Measurements from ENCODE around the gene SOCS3.
"Not testable (repeated sequence)": the region's sequence is repeated elsewhere in the genome, so short reads cannot be mapped to it uniquely, and the experiment has no call there.

Gene SOCS3

DNA sequence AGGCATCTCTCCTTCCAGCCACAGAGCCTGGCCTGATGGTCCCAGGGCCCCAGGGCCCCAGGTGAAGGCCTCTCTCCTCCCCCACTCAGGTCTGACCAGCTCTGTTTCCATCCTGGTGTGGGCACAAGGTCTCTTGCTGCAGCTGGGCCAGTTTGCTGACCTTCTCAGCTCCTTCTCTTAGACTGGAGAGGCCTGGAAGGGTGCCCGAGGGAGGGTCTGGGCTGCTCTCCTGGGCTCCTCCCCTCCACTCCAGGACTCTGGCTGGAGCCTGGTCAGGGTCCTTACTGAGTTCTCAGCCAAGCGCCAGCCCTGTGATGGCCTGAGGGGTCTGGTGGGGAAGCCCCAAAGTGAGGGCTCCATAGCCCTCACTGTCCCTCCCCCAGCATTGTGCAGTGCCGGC, 12.4 kb downstream of the SOCS3 start:
- no peak for FAIRE-seq

DNA sequence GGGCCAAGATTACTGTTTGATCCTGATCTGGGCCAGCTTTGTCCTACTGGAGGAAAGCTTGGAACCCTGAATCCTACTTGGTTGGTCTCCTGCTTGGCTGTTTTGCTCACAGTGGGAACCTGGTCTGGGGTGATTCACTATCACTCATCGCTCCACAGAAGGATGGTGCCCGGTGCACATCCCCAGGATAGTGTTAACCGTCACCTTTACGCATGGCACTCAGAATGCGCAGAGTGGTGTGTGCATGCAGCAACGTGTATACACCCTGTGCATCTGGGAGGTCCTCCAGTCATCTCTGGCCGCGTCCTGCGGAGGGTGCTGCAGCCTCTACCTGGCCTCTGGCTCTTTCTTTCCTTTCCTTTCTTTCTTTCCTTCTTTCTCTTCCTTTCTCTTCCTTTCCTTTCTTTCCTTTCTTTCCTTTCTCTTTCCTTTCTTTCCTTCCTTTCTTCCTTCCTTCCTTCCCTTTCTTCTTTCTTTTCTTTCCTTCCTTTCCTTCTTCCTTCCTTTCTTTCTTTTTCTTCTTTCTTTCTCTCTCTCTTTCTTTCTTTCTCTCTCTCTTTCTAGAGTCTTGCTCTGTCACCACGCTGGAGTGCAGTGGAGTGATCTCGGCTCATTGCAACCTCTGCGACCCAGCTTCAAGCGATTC, 13.1 kb downstream of the SOCS3 start:
- no peak for FAIRE-seq

DNA sequence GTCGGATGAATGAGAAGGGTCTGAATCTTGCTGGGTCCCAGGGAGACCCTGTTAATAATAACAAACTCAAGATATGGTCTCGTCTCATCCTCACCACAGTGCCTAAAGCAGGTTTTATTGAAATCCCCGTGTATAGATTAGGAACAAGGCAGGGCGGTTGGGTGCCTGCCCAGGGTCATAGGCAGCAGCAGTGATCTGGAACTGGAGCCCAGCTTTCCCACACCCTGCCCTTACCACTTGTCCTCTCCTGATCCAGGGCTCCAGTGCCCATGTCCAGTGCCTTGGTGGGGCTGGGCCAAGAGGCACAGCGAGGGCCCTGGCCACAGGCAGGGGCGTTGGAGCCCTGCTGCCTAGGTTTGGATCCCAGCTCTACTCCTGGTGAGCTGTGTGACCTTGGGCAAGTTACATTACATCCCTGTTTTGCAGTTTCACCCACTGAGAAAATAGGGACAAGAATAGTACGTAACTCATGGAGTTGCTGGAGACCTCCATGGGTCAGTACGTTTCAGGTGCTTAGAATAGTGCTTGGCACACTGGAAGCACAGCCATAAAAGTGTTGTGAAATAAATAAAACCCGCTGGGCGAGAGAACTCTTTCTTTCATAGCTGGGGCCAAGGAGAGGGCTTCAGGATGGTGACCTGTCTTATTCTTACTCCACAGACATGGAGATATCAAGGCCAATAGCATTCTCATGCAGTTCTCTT, 13.9 kb downstream of the SOCS3 start:
- FAIRE-seq, result no peak

DNA sequence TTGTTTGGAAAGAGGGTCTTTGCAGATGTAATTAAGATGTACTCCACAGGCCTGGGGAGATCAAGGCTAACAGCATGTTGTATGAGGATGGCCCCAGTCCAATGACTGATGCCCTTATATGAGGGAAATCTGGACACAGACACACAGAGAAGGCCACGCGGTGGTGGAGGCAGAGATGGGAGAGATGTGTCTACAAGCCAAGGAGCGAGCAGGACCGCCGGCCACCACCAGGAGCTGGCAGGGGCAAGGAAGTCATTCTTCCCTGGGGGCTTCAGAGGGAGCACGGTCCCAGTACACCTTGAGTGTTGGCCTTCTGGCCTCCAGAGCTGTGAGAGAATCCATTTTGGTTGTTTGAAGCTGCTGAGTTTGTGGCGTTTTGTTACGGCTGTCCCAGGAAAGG, 14.7 kb downstream of the SOCS3 start:
- FAIRE-seq, result no peak

DNA sequence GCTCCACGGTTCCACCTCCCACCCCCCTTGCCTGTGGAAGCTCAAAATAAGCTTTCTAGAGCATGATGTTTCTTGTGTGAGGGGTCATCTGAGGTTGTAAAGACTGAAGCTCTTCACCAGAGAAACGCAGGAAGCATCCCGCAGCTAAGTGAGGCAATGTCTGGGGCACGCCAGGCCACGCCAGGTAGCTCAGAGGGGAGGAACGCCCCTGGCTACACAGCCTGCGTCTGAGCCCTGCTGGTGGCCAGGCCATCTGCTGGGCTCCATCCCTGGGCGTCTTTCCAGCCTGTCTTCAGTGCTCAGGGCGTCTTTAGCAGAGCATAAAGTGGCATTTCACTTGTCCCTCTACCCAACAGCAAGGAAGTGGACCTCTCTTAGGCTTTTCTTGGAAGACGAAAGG, 15.2 kb downstream of the SOCS3 start:
- FAIRE-seq, result no peak

GRCh38 chr17:78343543-78344201, 16.2 kb downstream of the SOCS3 start:
- no peak for FAIRE-seq

- no peak for FAIRE-seq
Measured at GRCh38 chr17:78343187-78343542, 16.7 kb downstream of the SOCS3 start.

DNA sequence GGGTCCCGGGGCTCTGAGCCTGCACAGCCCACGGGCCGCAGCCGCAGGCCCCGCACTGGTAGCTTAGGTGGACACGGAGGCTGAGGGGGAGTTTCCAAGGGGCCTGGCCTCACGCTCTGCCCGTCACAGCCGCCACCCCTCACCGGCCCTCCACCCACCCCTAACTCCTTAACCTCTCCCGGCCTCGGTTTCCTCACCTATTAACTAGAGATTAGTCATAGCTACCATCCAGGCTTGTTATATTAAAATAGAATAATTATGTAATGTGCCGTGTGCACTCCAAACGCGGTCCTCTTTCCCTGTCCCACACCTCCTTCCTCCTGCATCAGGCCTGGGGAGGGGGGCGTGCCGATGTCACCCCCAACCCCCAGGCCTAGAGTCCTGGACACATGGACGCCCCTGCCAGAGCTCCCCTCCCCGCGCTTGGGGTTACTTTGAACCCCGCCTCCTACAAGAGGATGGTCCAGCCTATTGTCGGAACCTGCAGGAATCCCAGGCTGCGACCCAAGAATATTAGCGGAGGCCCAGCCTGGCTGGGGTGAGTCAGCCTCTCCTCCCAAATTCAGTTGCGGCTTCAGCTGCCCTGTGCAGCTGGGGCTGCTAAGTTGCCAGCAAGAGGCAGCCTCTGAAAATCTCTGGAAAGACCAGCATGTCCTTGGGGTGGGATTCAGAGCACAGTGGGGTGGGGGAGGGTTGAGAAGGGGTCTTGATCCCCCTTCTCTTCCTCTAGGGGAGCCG, 17.3 kb downstream of the SOCS3 start:
- FAIRE-seq, result no peak

- FAIRE-seq, result no peak
Measured at GRCh38 chr17:78341559-78342448, 18.1 kb downstream of the SOCS3 start.

DNA sequence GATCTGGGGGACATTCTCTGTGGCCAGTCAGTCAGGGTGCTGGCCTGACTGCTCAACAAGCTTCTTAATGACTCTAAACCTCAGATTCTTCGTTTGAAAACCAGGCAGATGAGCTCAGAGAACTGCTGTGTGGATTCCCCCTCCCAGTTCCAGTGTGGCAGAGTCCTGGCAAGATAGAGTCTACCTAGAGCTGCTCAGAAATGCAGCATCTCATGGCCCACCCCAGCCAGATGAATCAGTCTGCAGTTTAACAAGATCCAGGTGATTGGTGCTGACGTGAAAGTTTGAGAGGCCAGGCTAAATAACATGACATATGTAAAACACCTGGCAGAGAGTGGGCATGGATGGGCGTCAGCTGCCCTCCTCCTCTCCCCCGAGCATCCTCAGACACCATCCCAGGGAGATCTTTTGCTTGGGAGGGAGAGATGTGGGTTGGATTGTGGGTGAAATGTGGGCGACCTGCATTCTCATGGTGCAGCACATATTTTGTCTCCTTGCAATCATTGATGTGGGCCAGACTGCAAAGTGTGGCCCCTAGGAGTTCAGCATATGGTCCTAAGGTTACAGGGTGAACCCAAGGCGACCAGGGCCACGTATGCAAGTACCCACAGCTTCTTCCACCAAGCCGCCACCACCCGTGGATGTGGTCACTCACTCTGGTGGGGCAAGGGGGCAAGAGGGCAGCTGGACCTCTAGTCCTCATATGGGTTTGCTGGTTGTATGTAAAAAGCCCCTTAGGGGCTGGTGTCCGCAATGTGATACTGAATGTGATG, 19.5 kb downstream of the SOCS3 start:
- no peak for FAIRE-seq

DNA sequence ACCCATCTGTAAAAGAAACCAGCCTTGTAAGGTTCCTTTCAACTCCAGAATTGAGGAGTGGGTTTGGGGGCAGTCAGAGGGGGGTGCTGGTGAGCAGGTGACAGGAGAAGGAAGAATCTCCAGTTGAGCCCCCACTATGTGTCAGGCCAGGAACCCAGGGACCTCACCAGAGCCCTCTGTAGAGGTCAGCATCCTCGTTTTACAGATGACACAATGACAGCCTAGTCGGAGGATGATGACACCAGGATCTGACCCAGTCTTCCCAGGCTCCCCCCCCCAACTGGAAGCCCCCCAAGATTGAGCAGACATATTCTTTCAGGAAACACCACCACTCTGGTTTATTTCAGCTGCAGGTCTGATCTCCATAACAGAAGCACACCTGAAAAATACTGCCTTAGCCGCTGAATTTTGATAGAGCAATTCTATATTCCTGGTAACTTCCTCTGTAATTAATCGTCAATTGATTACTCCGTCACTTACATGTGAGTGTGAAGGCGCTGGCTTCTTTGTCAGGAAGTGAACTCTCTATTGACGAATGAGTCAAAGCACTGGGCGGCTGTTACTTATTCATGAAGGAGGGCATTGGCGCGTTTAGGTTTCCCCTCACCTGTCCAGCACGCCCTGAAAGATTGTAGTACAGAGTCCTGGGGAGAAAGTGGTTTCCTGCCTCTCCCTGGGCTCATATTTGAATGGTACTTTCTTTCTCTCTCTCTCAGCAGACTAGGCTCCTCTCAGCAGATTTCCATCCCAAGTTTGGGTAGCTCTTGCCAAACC, 21.2 kb downstream of the SOCS3 start:
- FAIRE-seq, result no peak

- FAIRE-seq, result no peak
Measured at GRCh38 chr17:78337244-78338109, 22.4 kb downstream of the SOCS3 start.

DNA sequence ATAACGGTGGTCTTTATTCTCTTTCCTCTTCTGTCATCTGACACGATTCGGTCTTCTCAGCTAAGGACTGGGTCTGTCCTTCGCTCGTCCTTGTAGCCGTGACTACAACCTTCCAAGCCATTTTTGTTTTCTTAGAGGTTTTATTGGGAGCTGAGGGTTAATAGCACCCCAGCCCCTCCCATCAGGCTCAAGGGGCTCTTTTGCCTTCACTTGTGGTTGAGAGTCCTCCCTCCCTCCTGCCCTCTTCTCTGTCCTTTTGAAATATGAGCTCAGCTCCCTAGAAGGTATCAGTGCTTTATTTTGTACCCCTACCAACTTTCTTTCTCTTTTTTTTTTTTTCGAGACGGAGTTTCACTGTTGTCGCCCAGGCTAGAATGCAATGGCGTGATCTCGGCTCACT, 24.7 kb downstream of the SOCS3 start:
- FAIRE-seq, result no peak

DNA sequence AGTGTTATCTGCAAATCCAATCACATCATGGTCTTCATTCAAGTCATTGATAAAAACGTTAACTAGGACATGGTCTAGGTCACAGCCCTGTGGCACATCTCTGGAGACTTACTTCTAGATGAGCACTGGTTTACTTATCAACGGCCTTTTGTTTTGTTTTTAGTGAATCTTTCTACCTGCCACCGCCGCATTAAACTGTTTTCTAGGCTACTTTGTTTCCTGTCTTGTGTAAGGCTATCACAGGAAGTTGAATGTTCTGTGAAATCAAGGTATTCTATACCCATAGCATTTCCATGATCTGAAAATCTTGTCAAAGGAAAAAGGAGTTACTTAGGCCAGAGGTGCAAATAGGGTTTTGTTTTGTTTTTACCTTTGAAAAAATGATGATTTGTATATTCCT, 26.9 kb downstream of the SOCS3 start:
- no peak for FAIRE-seq

GRCh38 chr17:78331355-78331754, 28.5 kb downstream of the SOCS3 start:
- FAIRE-seq, result not testable (repeated sequence)

DNA sequence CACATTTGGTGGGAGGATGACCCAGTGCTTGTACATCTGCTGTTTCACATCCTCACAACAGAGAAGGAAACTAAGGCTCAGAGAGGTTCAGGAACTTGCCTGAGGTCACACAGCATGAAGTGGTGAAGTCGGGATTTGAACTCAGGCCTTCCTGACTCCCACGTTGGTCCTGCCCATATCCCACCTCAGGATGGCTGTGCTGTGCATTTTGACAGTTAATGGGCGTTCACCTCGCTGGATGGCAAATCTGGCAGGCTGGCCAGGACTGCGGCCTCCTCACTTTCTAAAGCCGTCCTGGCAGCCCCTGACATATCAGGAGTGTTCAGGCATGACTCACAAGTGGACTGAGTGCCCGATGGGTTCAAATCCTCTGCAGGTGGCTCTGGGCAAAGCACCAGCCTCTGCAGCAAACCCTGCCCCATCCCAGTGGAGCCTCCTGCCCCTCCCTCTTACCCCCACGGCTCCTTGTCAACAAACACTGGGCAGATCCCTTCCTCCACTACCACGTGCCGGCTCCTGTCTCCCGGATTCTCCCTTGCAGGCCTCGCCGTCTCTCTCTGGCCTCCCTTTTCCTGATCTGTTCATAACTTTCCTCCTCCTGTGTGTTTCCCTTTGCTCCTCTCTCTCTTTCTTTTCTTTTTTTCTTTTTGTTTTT, 29.2 kb downstream of the SOCS3 start:
- FAIRE-seq, result no peak

- no peak for FAIRE-seq
Measured at GRCh38 chr17:78329263-78330059, 30.4 kb downstream of the SOCS3 start.

- FAIRE-seq, result no peak
Measured at GRCh38 chr17:78327880-78328279, 32.0 kb downstream of the SOCS3 start.

All from islet of Langerhans (tissue), 1 donor.